CD4-positive, alpha-beta T cell (primary cell): ENCODE measurements around the gene IGF2BP2. TPM values are rescaled to one million over a fixed set of nuclear protein-coding genes. Genes with fewer than 3 reads are reported as not detected.

Experiments
- ATAC-seq: fragments of 200-7000 bp; cut with Tn5 transposase; one replicate; pipeline ENCODE4 v1.10.0; 2022; ENCODE audit warnings: mild to moderate bottlenecking; ENCODE audit not compliant: poor library complexity
- CTCF ChIA-PET: fragments of 350-600 bp; sonication (Branson Sonifier 250); formaldehyde crosslinking; loops from one replicate; lab custom pipeline; 2021; ENCODE audit warnings: antibody characterized with exemption, inconsistent platforms; lab: Charles Lee
- POLR2A ChIA-PET: fragments of 350-600 bp; sonication (Branson Sonifier 250); formaldehyde crosslinking; loops from one replicate; lab custom pipeline; 2021; ENCODE audit warnings: antibody characterized with exemption, inconsistent platforms; lab: Charles Lee
- DNase-seq, 14 experiments: peaks; one replicate each; pipeline ENCODE4 v3.0.0-alpha.2; 2013 to 2020; ENCODE audit warnings: mixed read lengths in 2 of 14
- H3K27ac ChIP-seq, 2 donors: one replicate each; pipeline versions ENCODE4 v1.5.1 to v1.7.0; 2013; ENCODE audit warnings: low read length in 2 of 2, low read depth in 1 of 2, mild to moderate bottlenecking in 1 of 2
- H3K27me3 ChIP-seq, 2 experiments: 1 replicate in 1 of 2; 2 replicates in 1 of 2; pipeline versions ENCODE4 v1.6.1 to v1.7.0; 2013; ENCODE audit warnings: low read length in 2 of 2, control low read depth in 1 of 2, mild to moderate bottlenecking in 1 of 2, moderate library complexity in 1 of 2; ENCODE audit not compliant: insufficient read depth in 2 of 2, control insufficient read depth in 1 of 2
- H3K36me3 ChIP-seq: one replicate; pipeline ENCODE4 v1.6.1; 2013; ENCODE audit warnings: low read length, control low read depth; ENCODE audit not compliant: insufficient read depth
- H3K4me1 ChIP-seq: one replicate; pipeline ENCODE4 v1.6.1; 2013; ENCODE audit warnings: low read length, control low read depth; ENCODE audit not compliant: insufficient read depth
- H3K4me3 ChIP-seq: one replicate; pipeline ENCODE4 v1.5.1; 2013; ENCODE audit warnings: mild to moderate bottlenecking, low read length, moderate library complexity
- H3K9me3 ChIP-seq, 2 experiments: 1 replicate in 1 of 2; 2 replicates in 1 of 2; pipeline versions ENCODE4 v1.6.1 to v1.7.0; 2013; ENCODE audit warnings: low read length in 2 of 2, mild to moderate bottlenecking in 2 of 2, control low read depth in 1 of 2, moderate library complexity in 1 of 2; ENCODE audit not compliant: control insufficient read depth in 1 of 2, insufficient read depth in 1 of 2
- H3K27ac Mint-ChIP-seq: one replicate; pipeline ENCODE4 v1.8.0; 2020; ENCODE audit warnings: mixed read lengths
- H3K27me3 Mint-ChIP-seq: one replicate; pipeline ENCODE4 v1.8.0; 2021; ENCODE audit warnings: mixed read lengths
- H3K36me3 Mint-ChIP-seq: one replicate; pipeline ENCODE4 v1.8.0; 2021; ENCODE audit warnings: low read depth, mixed read lengths
- H3K4me1 Mint-ChIP-seq: one replicate; pipeline ENCODE4 v1.8.0; 2021; ENCODE audit warnings: low read depth, mixed read lengths
- H3K4me3 Mint-ChIP-seq: one replicate; pipeline ENCODE4 v1.8.0; 2020; ENCODE audit warnings: mild to moderate bottlenecking, mixed read lengths
- H3K9me3 Mint-ChIP-seq: one replicate; pipeline ENCODE4 v1.8.0; 2020; ENCODE audit warnings: mixed read lengths
- intact Hi-C, 2 experiments: fragments of 100-400 bp; cut with DNase I in 1 of 2; cut with micrococcal nuclease in 1 of 2; formaldehyde crosslinking; loops; one replicate each; pipeline versions ENCODE4 v1.15.1 to v1.9.0; 2023 to 2025; cut with DNase I, micrococcal nuclease
- total RNA-seq, 174 experiments: library from RNA in 2 of 174; stranded (reverse) in 2 of 174; gene quantifications; one replicate each; pipeline ENCODE4 v1.2.3 and lab custom pipeline; 2021 to 2026
- TF ChIP-seq, protein P1 (sequence below): fragments of 200-600 bp; IDR thresholded peaks from one replicate; pipeline ENCODE4 v1.8.0; 2022; ENCODE audit warnings: antibody characterized with exemption, mild to moderate bottlenecking

Gene IGF2BP2
- total RNA-seq, 2 experiments from 2014 or later, result 0.25 to 0.50 TPM

DNA sequence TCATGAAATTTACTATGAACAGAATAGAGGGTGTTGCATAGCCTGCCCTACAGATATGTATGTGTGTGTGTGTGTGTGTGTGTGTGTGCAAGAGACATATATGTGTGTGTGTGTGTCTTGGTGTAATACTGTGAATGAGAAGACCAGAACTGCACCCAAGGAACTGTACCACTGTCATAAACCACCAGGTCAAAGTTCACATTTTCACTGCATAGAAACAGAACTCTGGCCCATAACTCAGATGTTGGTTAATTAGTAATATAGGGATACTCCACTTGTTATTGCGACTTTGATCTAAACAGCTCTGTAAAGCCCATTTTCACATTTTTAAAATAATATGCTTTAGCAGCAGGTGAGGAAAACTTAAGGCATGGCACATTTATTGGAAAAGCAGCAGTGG lies 111.8 kb downstream of the IGF2BP2 start:
- TF ChIP-seq, protein P1, sequence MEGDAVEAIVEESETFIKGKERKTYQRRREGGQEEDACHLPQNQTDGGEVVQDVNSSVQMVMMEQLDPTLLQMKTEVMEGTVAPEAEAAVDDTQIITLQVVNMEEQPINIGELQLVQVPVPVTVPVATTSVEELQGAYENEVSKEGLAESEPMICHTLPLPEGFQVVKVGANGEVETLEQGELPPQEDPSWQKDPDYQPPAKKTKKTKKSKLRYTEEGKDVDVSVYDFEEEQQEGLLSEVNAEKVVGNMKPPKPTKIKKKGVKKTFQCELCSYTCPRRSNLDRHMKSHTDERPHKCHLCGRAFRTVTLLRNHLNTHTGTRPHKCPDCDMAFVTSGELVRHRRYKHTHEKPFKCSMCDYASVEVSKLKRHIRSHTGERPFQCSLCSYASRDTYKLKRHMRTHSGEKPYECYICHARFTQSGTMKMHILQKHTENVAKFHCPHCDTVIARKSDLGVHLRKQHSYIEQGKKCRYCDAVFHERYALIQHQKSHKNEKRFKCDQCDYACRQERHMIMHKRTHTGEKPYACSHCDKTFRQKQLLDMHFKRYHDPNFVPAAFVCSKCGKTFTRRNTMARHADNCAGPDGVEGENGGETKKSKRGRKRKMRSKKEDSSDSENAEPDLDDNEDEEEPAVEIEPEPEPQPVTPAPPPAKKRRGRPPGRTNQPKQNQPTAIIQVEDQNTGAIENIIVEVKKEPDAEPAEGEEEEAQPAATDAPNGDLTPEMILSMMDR, result no peak
- H3K4me3 ChIP-seq, result no peak overlapping the region
- H3K27ac Mint-ChIP-seq, result no peak overlapping the region
- no peak for ATAC-seq
- CTCF ChIA-PET, result no interaction called here
- H3K9me3 Mint-ChIP-seq, result no peaks in the 10 kb centered on the region
- POLR2A ChIA-PET, result no interaction called here
- H3K36me3 Mint-ChIP-seq, result no peaks in the 10 kb centered on the region
- DNase-seq, result no peak
- H3K36me3 ChIP-seq, result no peaks in the 10 kb centered on the region
- H3K4me1 Mint-ChIP-seq, result no peaks in the 10 kb centered on the region
- H3K9me3 ChIP-seq, result no peaks in the 10 kb centered on the region
- no peak overlapping the region for H3K27ac ChIP-seq
- no peaks in the 10 kb centered on the region for H3K4me1 ChIP-seq
- peaks cover 17% of the 10 kb centered on the region for H3K27me3 Mint-ChIP-seq
- H3K4me3 Mint-ChIP-seq, result no peak overlapping the region
- intact Hi-C loops, result no loop called here
- H3K27me3 ChIP-seq, result peaks cover 0 to 5% of the 10 kb centered on the region in 2 experiments

DNA sequence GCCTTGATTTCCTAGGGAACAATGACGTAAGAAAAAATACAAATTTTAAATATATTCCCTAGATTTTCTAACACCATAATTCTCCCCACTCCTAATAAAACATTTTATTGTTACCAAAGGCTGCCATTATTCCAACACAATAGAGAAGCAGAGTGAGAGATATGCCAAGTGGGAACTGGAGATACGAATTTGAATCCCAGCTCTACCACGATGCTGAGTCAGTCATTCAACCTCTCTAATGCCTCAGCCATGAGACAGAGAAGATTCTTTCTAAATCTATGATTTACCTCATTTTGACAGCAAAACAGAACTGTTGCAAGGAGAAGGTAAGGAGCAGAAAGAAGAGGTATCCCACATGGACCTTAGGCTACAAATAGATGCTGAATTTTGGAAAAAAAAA lies 112.5 kb downstream of the IGF2BP2 start:
- Mint-ChIP-seq H3K36me3 (no peaks in the 10 kb centered on the region), H3K4me1 (no peaks in the 10 kb centered on the region), H3K9me3 (no peaks in the 10 kb centered on the region), H3K27me3 (peaks cover 23% of the 10 kb centered on the region), H3K4me3 (no peak overlapping the region), H3K27ac (no peak overlapping the region)
- Histone ChIP-seq H3K36me3 (no peaks in the 10 kb centered on the region), H3K27ac (no peak overlapping the region), H3K4me1 (no peaks in the 10 kb centered on the region), H3K4me3 (no peak overlapping the region), H3K27me3 (peaks cover 4 to 5% of the 10 kb centered on the region in 2 experiments), H3K9me3 (no peaks in the 10 kb centered on the region)
- intact Hi-C loops, result no loop called here
- TF ChIP-seq, protein P1, result no peak
- ATAC-seq, result no peak
- ChIA-PET POLR2A (no interaction called here), CTCF (no interaction called here)
- no peak for DNase-seq

DNA sequence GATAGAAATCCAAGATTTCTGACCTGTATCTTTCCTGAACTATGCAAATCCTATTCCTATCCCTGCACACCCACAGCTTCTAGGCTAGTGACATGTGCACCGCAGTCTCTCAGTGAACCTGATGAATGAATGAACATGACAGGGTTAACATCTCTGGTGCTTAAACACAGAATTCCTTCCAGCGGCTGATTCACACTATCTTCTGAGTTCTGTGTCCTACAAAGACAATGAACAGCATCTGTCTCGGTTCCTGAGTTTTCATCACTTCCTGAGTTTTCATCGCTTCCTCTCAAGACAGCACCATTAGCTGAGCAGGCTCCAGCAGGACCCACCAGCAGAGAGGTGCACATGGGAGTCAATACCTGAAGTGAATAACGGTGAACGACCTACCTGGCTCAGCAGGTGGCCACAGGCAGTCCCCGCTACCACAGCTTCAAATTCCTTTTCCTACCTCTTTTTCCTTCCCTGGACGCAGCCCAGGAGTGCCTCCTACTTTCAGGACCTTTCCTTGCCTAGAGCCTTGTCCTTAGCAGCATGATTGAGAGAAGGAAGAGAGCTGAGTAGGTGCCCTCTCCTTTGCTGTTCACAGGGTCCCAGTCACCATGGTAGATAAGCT lies 113.5 kb downstream of the IGF2BP2 start:
- Mint-ChIP-seq H3K4me3 (no peak overlapping the region), H3K9me3 (no peaks in the 10 kb centered on the region), H3K4me1 (no peaks in the 10 kb centered on the region), H3K27me3 (peaks cover 23% of the 10 kb centered on the region), H3K36me3 (no peaks in the 10 kb centered on the region), H3K27ac (no peak overlapping the region)
- Histone ChIP-seq H3K4me1 (no peaks in the 10 kb centered on the region), H3K27me3 (peaks cover 5 to 8% of the 10 kb centered on the region in 2 experiments), H3K4me3 (no peak overlapping the region), H3K36me3 (no peaks in the 10 kb centered on the region), H3K27ac (no peak overlapping the region), H3K9me3 (no peaks in the 10 kb centered on the region)
- DNase-seq (no peak), ATAC-seq (no peak)
- TF ChIP-seq, protein P1, result no peak
- intact Hi-C loops, result no loop called here
- CTCF ChIA-PET, result no interaction called here
- POLR2A ChIA-PET, result no interaction called here
